ENCODE measurements around the gene TMEM106C.

The TMEM106C gene

DNA sequence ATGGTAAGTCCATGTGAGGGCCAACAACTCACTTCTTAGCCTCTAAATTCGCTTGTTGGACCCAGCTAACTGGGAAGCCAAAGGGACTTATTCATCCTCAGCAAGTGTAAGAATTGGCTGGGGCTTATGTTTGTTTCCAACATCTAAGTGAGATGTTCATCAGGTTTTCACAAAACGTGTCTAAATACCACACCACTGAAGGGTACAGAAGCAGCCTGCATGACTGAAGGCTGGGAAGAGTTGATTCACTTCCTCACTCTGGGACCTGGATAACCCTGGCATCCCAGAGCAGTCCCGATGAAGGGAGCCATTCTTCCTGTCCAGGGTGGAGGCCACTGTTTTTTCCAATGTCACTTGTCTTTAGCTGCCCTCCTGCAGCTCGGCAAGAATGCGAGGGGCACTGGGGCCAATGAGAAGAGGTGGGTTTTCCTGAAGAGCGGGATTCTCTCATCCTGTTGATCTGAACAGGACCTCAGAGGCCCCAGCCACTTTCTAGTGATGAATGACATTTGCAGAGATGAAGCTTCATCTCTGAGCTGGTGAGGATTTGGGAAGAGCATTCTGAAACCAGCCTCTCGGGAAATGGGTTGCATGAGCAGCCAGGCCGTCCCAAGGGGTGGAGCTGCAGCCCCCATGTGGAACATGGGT, 53.1 kb downstream of the TMEM106C start:
- DNase-seq (ENCODE audit: low read depth): no peak

DNA sequence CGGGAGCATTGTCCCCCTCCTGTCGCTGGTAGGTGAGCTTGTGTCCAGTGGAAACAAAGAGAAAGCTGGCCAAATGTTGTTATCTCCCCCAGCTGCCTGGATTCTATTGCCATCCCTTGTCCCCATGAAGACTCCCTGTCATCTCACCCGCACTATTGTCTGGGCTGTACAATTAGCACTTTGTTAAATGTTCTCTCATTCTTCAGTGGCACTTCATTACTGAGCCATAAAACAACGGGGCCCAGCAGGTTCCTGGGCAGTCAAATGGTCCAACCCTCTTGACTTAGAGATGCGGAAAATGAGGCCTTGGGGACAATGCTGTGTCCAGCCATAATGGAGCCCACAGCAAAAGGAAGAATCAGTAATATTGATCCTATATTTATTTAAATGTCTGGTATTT, 54.1 kb downstream of the TMEM106C start:
- DNase-seq (ENCODE audit: low read depth): no peak

DNA sequence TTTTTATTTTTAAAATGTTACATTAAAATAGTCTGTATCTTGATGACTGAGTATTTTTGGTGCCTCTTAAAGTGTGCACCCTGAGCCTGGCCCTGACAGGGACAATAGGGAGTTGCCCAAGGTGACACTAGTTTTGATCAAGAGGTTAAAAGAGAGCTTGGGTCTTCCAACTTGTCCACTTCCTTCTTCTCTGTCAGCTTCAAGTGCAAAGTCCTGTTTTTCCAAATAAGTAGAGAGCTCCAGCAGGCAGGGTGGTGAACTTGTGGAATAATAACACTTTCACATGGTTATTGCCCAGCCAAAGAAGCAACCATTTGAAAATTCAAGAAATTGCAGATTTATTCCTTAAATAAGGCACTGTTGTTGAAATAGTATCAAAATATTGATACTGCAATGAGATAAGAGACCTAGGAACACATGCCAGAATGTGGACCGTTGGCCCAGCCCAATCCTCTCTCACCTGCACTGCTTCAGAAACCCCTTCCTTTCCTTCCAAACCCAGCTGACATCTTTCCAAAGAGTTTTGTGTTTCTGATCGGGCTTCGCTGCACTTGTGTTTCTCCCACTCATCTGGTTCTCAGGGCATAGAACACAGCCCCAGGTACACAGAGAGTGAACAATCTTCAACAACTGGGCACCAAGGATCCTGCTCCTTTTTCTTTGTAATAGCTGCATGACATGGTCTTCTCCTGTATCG, 54.7 kb downstream of the TMEM106C start:
- DNase-seq (ENCODE audit: low read depth): no peak
